GM23248 (cell line): ENCODE measurements around the gene XCL2. TPM values are rescaled to one million over a fixed set of nuclear protein-coding genes. Genes with fewer than 3 reads are reported as not detected.

Experiments
- DNase-seq: peaks from one replicate; pipeline ENCODE4 v3.0.0-alpha.2; 2015
- H2AFZ ChIP-seq: fragments of 200-600 bp; sonication (generic); 2 replicates; pipeline ENCODE4 v1.6.1; 2016; ENCODE audit warnings: antibody characterized with exemption
- H3F3A ChIP-seq: fragments of 200-600 bp; sonication (generic); 2 replicates; pipeline ENCODE4 v1.6.1; 2016; ENCODE audit warnings: mild to moderate bottlenecking, antibody characterized with exemption, mixed run types; ENCODE audit not compliant: insufficient read depth
- H3K27ac ChIP-seq: fragments of 200-600 bp; sonication (generic); 2 replicates; pipeline ENCODE4 v1.5.1; 2016; ENCODE audit warnings: mild to moderate bottlenecking
- H3K27me3 ChIP-seq: fragments of 200-600 bp; sonication (generic); replicated peaks from 2 replicates; pipeline ENCODE4 v1.6.1; 2016; ENCODE audit warnings: mild to moderate bottlenecking; ENCODE audit not compliant: insufficient read depth
- H3K36me3 ChIP-seq: fragments of 200-600 bp; sonication (generic); 2 replicates; pipeline ENCODE4 v1.6.1; 2016; ENCODE audit warnings: low read depth, mild to moderate bottlenecking
- H3K4me1 ChIP-seq: fragments of 200-600 bp; sonication (generic); 2 replicates; pipeline ENCODE4 v1.6.1; 2016; ENCODE audit warnings: mild to moderate bottlenecking; ENCODE audit not compliant: insufficient read depth
- H3K4me2 ChIP-seq: fragments of 200-600 bp; sonication (generic); one replicate; pipeline ENCODE4 v1.6.1; 2016; ENCODE audit warnings: mild to moderate bottlenecking; ENCODE audit not compliant: unreplicated experiment
- H3K4me3 ChIP-seq: fragments of 200-600 bp; sonication (generic); 2 replicates; pipeline ENCODE4 v1.5.1; 2016; ENCODE audit warnings: mild to moderate bottlenecking
- H3K79me2 ChIP-seq: fragments of 200-600 bp; sonication (generic); 2 replicates; pipeline ENCODE4 v1.6.1; 2016; ENCODE audit warnings: mild to moderate bottlenecking; ENCODE audit not compliant: insufficient read depth
- H3K9ac ChIP-seq: fragments of 200-600 bp; sonication (generic); 2 replicates; pipeline ENCODE4 v1.6.1; 2016; ENCODE audit warnings: mild to moderate bottlenecking
- H3K9me2 ChIP-seq: fragments of 200-600 bp; sonication (generic); 2 replicates; pipeline ENCODE4 v1.6.1; 2016; ENCODE audit warnings: mixed run types, mild to moderate bottlenecking, moderate library complexity; ENCODE audit not compliant: insufficient read depth
- H3K9me3 ChIP-seq: fragments of 200-600 bp; sonication (generic); one replicate; pipeline ENCODE4 v1.6.1; 2017; ENCODE audit warnings: low read depth
- H4K20me1 ChIP-seq: fragments of 200-600 bp; sonication (generic); 2 replicates; pipeline ENCODE4 v1.6.0; 2016; ENCODE audit not compliant: insufficient read depth
- EZH2 ChIP-seq: fragments of 200-600 bp; sonication (generic); IDR thresholded peaks from 2 replicates; pipeline ENCODE4 v1.6.1; 2018; ENCODE audit warnings: antibody characterized with exemption, mild to moderate bottlenecking; ENCODE audit not compliant: insufficient read depth, poor library complexity, severe bottlenecking
- EZH2phosphoT487 ChIP-seq: fragments of 200-600 bp; sonication (generic); IDR thresholded peaks from 2 replicates; pipeline ENCODE4 v1.6.1; 2018; ENCODE audit warnings: antibody characterized with exemption, moderate library complexity, mild to moderate bottlenecking, low read depth; ENCODE audit not compliant: insufficient read depth
- WGBS, 2 experiments: methylation state at CpG; one replicate each; pipeline ENCODE4 v1.1.6; 2015 to 2017; ENCODE audit warnings: low lambda C conversion rate in 2 of 2, low coverage in 1 of 2; ENCODE audit errors: missing lambda C conversion rate in 2 of 2; 5-methylcytosine and 5-hydroxymethylcytosine counted together
- in situ Hi-C: fragments of 300-500 bp; cut with MboI; formaldehyde crosslinking; loops from 2 replicates; pipeline ENCODE4 v1.15.0; 2020
- polyA plus RNA-seq: library from polyadenylated mRNA; unstranded; fragments of >200 nt; fragmentation: Nextera tagmentation; extraction: Ambion mirVana; gene quantifications from 2 replicates; pipeline ENCODE4 v1.2.1, GENCODE V29; 2016
- total RNA-seq: library from RNA; depleted of rRNA; stranded (reverse); fragments of >200 nt; shearing (Covaris generic); gene quantifications from 2 replicates; pipeline ENCODE4 v1.2.3, GENCODE V29; 2014; rRNA removed

The XCL2 gene
- total and polyA plus RNA-seq, 2 experiments from 2014 or later, result not detected

DNA sequence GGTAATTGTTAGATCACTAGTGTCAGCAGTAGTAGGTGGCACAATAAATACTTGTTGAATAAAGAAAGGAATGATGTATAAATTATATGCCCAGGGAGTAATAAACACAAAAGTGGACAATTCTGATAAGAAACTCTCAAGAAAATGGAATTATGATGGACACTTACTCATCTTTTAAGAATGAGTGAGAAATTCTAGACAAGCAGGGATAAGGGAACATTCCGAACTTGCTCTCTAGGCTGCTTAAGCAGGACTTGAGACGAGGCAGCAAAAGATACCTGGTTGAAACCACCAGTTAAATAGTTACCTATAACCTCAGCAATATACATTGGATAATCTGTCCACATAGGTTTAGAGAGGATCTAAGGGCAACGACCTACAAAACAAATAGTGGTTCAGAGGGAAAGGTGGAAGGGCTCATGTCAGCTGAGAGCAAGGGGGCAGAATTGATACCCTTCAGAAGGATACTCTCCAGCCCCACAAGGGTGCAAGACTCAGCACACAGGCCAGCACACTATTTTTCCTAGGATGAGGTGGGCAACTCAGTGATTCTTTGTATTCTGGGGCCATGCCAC, 46.3 kb downstream of the XCL2 start:
- no peak overlapping the region for H3K9ac ChIP-seq
- no peaks in the 10 kb centered on the region for H3K27me3 ChIP-seq
- 59 to 62% methylated on average over 3 of the region's 3 CpGs for WGBS, 2 experiments
- H3F3A ChIP-seq, result no peaks in the 10 kb centered on the region
- H3K36me3 ChIP-seq, result no peaks in the 10 kb centered on the region
- H3K27ac ChIP-seq, result no peak overlapping the region
- in situ Hi-C loops, result no loop called here
- H3K9me2 ChIP-seq, result no peaks in the 10 kb centered on the region
- H3K9me3 ChIP-seq, result no peaks in the 10 kb centered on the region
- no peaks in the 10 kb centered on the region; the same call in 1 of the 2 replicates for H3K4me1 ChIP-seq
- no peak for TF ChIP-seq EZH2
- no peak overlapping the region for H3K4me3 ChIP-seq
- H2AFZ ChIP-seq, result no peak overlapping the region
- H3K4me2 ChIP-seq, result no peak overlapping the region
- no peaks in the 10 kb centered on the region for H4K20me1 ChIP-seq
- no peaks in the 10 kb centered on the region for H3K79me2 ChIP-seq
- DNase-seq, result no peak

DNA sequence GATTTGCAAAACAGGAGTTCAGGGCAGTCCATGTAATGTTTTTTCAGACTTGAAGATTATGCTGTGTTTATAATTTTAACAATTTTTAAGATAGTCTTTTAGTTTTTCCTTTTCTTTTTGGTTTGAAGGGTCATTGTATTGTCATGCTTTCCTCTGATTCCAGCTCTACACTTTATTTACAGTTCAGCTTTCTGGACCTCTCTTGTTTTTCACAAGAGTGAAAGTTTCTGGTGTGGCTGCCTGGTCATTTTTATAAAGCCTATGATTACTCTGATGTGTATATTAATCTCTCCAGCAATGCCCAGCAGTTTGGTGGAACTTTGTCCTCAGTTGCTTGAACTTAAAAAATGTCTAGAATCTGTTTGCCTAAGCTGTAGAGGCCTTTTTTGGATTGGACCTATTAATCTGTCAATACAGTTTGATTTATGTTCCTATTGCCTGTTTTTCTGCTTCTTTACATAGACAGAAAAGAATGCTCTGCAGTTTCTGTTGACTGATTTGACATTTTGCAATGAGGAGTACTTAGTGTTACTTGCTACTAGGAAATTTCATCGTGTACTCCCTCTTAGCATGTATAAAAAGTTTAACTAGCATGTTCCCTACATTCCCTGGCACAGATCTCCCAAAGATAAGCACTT, 52.2 kb downstream of the XCL2 start:
- in situ Hi-C loops, result no loop called here
- no peaks in the 10 kb centered on the region for H3K27me3 ChIP-seq
- TF ChIP-seq EZH2 (no peak), EZH2phosphoT487 (no peak)
- H3K9me2 ChIP-seq, result no peaks in the 10 kb centered on the region
- no peaks in the 10 kb centered on the region for H4K20me1 ChIP-seq
- H3K79me2 ChIP-seq, result no peaks in the 10 kb centered on the region
- 6 to 14% methylated on average over 1 of the region's 1 CpG for WGBS, 2 experiments
- no peak for DNase-seq
- H3K4me1 ChIP-seq, result peaks cover 19% of the 10 kb centered on the region
- H3K9ac ChIP-seq, result no peak overlapping the region
- H2AFZ ChIP-seq, result no peak overlapping the region
- no peak overlapping the region for H3K4me3 ChIP-seq
- H3K36me3 ChIP-seq, result no peaks in the 10 kb centered on the region
- H3K4me2 ChIP-seq, result no peak overlapping the region
- peaks cover 16% of the 10 kb centered on the region; the same call in 1 of the 2 replicates for H3F3A ChIP-seq
- H3K9me3 ChIP-seq, result no peaks in the 10 kb centered on the region
- H3K27ac ChIP-seq, result no peak overlapping the region

Other genes starting within 250 kb of the XCL2 start
- not detected in 2 replicates for gene XCL1, start 32.6 kb upstream of the XCL2 start, total RNA-seq
- not detected in 2 replicates for gene XCL1, start 32.6 kb upstream of the XCL2 start, polyA plus RNA-seq
- 11.8 and 14.9 TPM in 2 replicates for gene DPT, start 185.2 kb upstream of the XCL2 start, total RNA-seq
- gene DPT, start 185.2 kb upstream of the XCL2 start, polyA plus RNA-seq, result 20.0 and 20.8 TPM in 2 replicates